ENCODE data around the gene DYNLT1. TPM values are rescaled to one million over a fixed set of nuclear protein-coding genes. Genes with fewer than 3 reads are reported as not detected.
A peak's percentile ranks its signal among the peaks of the same experiment; 100 is the strongest.

Gene DYNLT1
- total and polyA plus RNA-seq, 9 of the 15 experiments (the other 6 are each of a cell fraction or from before 2014, with no cell fraction given): 42.2 to 583 (median 127) TPM

- intact Hi-C loops (cut with micrococcal nuclease): no loop called here
- peaks cover 20% of the 10 kb centered on the region for H3K79me2 ChIP-seq (ENCODE audit: control insufficient read depth, insufficient read depth, low read length)
- ATAC-seq (no peak), FAIRE-seq (no peak), DNase-seq (ENCODE audit: extremely low read depth in 1 of 4, low spot score in 3 of 4) (no peak)
- H3K4me1 ChIP-seq (replicated peaks in 1 of 2; ENCODE audit: control insufficient read depth in 2 of 2, insufficient read depth in 2 of 2, low read length in 2 of 2): peaks cover 10 to 18% of the 10 kb centered on the region in 2 experiments; a peak in 4 of 5 replicates
- no TSS peak for BruUV-seq (replicated peaks)
- H3K4me2 ChIP-seq (ENCODE audit: insufficient read depth, low read length): no peak overlapping the region
- ChIA-PET POLR2A (interaction anchor here (1.3 to 1.5 kb wide), 2 partner anchors 10 to 12 kb away, joined by 3 to 5 read pairs; no protein-coding TSS in a partner anchor), CTCF (ENCODE audit: low intra/inter-chr PET ratio) (no interaction called here)
- 6% methylated on average over 4 of the region's 4 CpGs for WGBS (ENCODE audit: insufficient coverage, low coverage, missing lambda C conversion rate)
- H3K9me3 ChIP-seq (replicated peaks; ENCODE audit: control insufficient read depth, insufficient read depth, low read depth, low read length): no peaks in the 10 kb centered on the region
- H3K27me3 ChIP-seq (ENCODE audit: control insufficient read depth in 2 of 2, insufficient read depth in 2 of 2, low read length in 2 of 2): peaks cover 8 to 15% of the 10 kb centered on the region in 2 experiments; a peak in 3 of 5 replicates
- in situ Hi-C loops (cut with MboI): no loop called here
- H3K27ac ChIP-seq (ENCODE audit: extremely low read depth, low read depth, low read length): no peak overlapping the region
- H3K36me3 ChIP-seq (ENCODE audit: control insufficient read depth, insufficient read depth, low read length): 0 out of 3 replicates have a peak, but pooled peaks cover 6% of the 10 kb centered on the region
- no peaks in the 10 kb centered on the region for H4K20me1 ChIP-seq (replicated peaks; ENCODE audit: control insufficient read depth, insufficient read depth, low read length)
- no peaks in the 10 kb centered on the region for H3K9me1 ChIP-seq (ENCODE audit: control insufficient read depth, insufficient read depth, low read length)
- H2AFZ ChIP-seq (ENCODE audit: low read depth, low read length): no peak overlapping the region
- no peak overlapping the region for H3K9ac ChIP-seq (ENCODE audit: insufficient read depth in 1 of 2, low read depth in 2 of 2, low read length in 2 of 2)
- H3K4me3 ChIP-seq: no peak overlapping the region
- no peak for TF ChIP-seq SRSF9 (IDR thresholded peaks at IDR 0.05; ENCODE audit: borderline replicate concordance, low read depth, low read length)
- TF ChIP-seq CREB5 (CRISPR knock-in tag; IDR thresholded peaks at IDR 0.05): no peak
- no peak for TF ChIP-seq ZNF77 (CRISPR knock-in tag; IDR thresholded peaks at IDR 0.05)
- TF ChIP-seq GATAD2B (IDR thresholded peaks at IDR 0.05; ENCODE audit: borderline replicate concordance): no peak
- TF ChIP-seq ZBTB26 (CRISPR knock-in tag; IDR thresholded peaks at IDR 0.05): no peak
- TF ChIP-seq PCBP2 (IDR thresholded peaks at IDR 0.05; ENCODE audit: low read depth, low read length, poor library complexity, severe bottlenecking): no peak
- TF ChIP-seq XRCC5 (IDR thresholded peaks at IDR 0.05; ENCODE audit: low read depth, low read length): no peak
- no peak for TF ChIP-seq DACH1 (IDR thresholded peaks at IDR 0.05; ENCODE audit: partially characterized antibody)
- TF ChIP-seq NFIC (IDR thresholded peaks at IDR 0.05): peak; percentile 91
- peak; percentile 53; the same call in 1 of the 2 replicates for TF ChIP-seq NFIX (CRISPR knock-in tag; IDR thresholded peaks at IDR 0.05; ENCODE audit: low read depth)
- TF ChIP-seq SRSF7 (optimal IDR thresholded peaks at IDR 0.05; ENCODE audit: low read depth, low read length): no peak
Observed at GRCh38 chr6:158647501-158647900, 3.0 kb upstream of the DYNLT1 start.
